HL-60/S4 treated with phorbol 12-myristate 13-acetate at 8.2 ng/mL for 4 days and 3 days (cell line): ENCODE data around the gene CD164.
"Not testable (repeated sequence)": the region's sequence is repeated elsewhere in the genome, so short reads cannot be mapped to it uniquely, and the experiment has no call there.

Source experiments
- in situ Hi-C: fragments of 300-500 bp; cut with MboI; formaldehyde crosslinking; loops from 2 replicates; pipeline ENCODE4 v1.15.0; 2022; ENCODE audit warnings: low sequenced_read_pairs

The CD164 gene

DNA sequence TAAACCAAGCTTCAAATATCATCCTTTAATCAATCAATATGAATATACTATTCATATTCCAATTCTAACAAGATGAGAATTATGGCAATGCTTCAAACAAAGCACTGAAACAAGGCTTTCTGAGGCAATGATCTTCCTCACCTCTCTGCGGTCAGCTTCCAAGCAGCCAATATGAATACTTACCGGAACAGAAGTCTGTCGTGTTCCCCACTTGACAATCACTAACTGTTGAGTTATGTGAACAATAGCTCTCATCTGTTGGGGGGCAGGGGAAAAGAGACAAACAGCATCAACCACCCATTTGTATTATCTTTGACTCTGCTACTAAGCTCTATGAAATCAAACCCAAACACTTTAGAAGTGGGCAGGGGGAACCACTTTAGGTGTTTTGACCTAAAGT is 4.5 kb downstream of the CD164 start:
- in situ Hi-C loops, result no loop called here

DNA sequence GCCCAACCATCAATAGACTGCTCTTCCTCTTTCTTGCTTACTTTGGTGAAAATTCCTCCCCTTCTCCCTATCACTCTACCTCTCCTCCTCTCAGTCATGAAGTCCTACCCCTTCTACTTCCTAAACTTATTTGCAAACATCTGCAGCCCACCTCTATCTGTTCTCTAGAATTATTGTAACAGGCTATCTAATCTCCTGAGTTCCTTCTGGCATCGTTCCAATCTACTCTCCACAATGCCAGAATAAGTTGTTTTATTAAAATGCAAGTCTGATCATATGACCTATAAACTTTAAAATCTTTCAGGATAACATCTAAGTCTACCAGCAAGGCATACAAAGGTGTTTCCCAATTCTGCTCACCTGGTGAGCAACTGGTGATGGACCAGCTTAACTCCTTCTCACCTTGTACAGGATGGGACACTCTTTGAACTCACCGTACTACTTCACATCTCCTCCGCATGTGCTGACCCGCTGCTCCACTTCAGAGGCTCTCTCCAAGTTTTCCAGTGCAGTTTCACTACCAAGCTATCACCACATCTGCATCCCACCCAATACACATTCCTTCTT is 7.9 kb downstream of the CD164 start:
- in situ Hi-C loops, result no loop called here

- in situ Hi-C loops, result no loop called here
Observed at GRCh38 chr6:109373762-109374161, 8.5 kb downstream of the CD164 start.

- in situ Hi-C loops, result no loop called here
Observed at GRCh38 chr6:109373331-109373730, 8.9 kb downstream of the CD164 start.

- in situ Hi-C loops, result no loop called here
Observed at GRCh38 chr6:109372130-109372529, 10.1 kb downstream of the CD164 start.

DNA sequence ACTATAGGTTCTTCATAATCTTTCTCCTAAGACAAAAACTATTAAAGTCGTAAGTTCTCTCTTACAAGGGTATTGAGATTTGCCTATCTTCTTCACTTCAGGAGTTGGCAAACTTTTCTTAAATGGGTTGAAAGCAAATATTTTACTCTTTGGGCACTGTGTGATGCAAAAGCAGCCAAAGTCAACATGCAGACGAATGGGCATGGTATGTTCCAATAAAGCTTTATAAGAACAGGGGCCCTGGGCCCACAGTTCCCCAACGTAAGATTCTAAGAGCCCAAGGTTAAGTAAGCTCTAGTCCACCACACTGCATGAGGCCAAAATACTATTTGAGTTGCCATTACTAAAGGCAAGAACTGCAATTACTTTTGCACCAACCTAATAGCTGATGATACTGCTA is 11.5 kb downstream of the CD164 start:
- in situ Hi-C loops, result no loop called here

GRCh38 chr6:109370336-109370735 is 11.9 kb downstream of the CD164 start:
- in situ Hi-C loops, result no loop called here

DNA sequence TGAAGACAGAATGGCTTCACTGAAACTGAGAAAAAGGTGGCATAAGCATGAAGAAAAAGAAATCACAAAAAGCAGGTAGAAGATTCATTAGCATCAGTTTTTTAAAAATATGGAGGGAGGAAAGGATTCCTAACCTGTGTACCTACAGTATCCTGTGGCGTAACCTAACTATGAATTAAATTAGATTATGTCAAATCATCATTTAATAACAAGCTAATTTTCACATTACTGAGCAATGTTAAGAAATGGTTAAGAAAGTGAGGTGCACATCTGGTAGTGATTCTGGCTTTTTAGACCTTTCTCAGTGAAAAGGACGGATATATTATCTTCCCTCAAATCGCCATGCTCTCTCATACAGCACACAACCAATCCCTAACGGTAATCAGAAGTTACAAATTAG is 12.5 kb downstream of the CD164 start:
- in situ Hi-C loops, result no loop called here

- in situ Hi-C loops, result not testable (repeated sequence)
Observed at GRCh38 chr6:109364382-109365078, 17.7 kb downstream of the CD164 start.

- in situ Hi-C loops, result no loop called here
Observed at GRCh38 chr6:109363753-109364152, 18.5 kb downstream of the CD164 start.

DNA sequence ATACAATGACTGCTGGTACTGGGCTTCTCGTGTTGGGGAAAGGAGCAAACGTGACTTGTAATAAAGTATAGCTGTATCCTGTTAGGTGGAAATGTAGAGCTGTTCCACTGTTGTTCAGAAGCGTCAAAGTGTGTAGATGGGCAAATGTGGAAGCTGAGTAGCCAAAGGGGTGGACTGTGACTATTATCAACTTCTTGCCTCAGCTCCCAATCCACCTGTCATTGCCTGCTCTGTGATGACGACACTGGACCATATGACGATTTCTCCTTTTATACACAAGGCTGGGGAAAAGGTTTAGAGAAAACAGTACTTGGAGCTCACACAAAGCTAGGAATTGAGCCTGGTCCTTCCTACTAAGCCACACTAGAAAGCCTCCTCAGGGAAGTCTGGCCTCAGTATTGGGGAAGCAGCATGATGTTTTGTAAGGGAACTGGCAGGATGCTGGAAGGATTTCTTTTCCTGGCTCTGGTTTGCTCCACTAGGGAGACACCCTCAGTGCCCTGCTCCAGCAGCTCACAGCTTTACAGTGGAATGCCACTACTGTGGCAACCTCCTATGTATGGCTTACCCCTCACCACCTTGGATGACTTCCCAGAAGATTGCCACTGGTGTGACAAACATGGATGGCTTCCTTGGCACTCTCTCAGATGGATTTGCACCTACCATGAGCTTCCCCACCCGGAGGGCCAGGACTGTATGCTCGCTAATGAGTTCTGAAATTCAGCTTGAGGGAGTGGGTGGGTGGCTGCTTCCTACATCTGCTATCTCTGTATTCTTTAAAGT is 20.0 kb downstream of the CD164 start:
- in situ Hi-C loops, result no loop called here

GRCh38 chr6:109360791-109361190 is 21.5 kb downstream of the CD164 start:
- in situ Hi-C loops, result no loop called here

- in situ Hi-C loops, result no loop called here
Observed at GRCh38 chr6:109360281-109360680, 22.0 kb downstream of the CD164 start.

- in situ Hi-C loops, result no loop called here
Observed at GRCh38 chr6:109359248-109359647, 23.0 kb downstream of the CD164 start.

DNA sequence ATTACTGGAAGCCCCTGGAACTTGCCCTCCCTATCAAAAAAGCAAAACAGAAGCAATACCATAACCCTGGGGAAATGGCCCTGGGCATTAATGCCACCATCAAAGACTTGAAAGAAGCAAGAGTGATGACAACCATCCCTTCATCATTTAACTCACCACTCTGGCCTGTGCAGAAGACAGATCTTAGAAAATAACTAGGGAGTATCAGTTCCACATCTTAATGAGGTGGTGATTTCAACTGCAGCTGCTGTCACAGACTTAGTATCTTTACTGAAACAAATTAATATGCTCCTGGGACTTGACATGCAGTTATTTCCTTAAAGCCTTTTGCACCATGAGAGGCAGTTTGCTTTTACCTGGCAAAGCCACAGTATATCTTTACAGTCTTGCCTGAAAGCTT is 24.1 kb downstream of the CD164 start:
- in situ Hi-C loops, result no loop called here

DNA sequence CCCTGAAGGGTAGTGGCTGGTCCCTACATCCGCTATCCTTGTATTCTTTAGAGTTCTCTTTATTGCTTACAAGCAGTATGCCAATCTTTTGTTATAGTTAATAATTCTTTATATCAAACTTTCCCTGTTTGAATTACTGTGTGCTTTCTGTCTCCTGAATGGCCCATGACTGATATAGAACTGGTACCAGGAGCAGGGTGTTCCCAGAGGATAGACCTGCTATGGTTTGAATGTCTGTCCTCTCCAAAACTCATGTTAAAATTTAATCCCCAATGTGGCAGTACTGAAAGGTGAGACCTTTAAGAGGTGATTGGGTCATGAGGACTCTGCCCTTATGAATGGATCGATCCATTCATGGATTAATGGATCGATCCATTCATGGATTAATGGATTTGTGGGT is 26.0 kb downstream of the CD164 start:
- in situ Hi-C loops, result no loop called here

DNA sequence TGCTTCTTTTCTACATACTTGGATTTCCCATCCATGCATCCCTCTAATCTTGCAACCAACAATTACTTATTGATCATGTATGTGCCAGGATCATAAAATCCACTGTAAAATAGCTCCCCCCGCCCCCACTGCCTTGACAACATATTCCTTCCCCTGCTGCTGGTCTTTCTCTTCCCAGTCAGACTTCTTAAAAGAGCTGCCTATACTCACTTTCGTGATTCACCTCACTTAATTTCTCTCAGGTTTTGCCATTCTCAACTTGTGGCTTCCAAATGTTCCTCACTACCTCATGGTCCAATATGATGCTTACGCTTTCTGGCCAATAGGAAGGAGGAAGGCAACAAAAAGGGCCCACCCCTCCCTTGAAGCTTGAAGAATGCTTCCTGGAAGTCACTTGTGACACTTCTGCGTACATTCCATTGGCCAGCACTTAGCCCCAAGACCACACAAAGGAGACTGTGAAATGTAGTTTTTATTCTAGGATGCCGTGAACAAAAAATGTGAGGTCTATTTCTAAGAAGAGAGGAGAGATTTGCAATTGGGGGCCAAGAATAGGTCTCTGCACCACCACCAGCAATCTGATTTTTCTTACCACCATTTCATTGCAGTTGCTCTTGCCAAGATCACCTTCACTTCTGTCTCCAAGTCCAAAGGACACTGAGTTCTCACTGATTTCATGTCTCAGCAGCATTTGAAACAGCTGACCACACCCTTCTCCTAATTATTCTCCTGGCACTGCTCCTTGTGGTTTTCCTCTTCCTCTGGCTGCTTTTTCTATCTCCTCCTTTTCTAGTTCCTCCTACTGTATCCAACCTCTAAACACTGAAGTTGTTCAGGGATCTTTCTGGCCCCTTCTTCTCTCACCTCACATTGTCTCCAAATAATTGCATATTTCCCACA is 30.8 kb downstream of the CD164 start:
- in situ Hi-C loops, result no loop called here

- in situ Hi-C loops, result no loop called here
Observed at GRCh38 chr6:109349419-109349987, 32.8 kb downstream of the CD164 start.

GRCh38 chr6:109348226-109348625 is 34.0 kb downstream of the CD164 start:
- in situ Hi-C loops, result no loop called here

DNA sequence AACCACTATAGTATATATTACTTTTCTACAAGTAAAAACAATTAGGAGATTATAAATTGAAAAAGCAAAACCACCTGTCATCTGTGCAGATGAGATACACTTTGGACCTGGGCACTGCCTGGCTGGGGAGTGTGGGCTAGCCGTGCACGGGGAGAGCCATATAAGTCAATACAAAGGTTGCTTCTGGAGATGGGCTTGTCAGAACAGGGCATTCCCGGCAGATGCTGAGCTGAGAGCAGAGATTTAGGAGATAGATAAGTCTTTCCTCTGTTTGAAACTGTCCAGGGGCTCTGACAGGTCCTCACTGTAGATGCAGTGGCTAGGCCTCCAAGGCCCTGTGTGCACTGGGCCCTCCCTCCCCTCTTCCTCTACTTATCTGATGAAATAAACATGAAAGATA is 34.5 kb downstream of the CD164 start:
- in situ Hi-C loops, result no loop called here

DNA sequence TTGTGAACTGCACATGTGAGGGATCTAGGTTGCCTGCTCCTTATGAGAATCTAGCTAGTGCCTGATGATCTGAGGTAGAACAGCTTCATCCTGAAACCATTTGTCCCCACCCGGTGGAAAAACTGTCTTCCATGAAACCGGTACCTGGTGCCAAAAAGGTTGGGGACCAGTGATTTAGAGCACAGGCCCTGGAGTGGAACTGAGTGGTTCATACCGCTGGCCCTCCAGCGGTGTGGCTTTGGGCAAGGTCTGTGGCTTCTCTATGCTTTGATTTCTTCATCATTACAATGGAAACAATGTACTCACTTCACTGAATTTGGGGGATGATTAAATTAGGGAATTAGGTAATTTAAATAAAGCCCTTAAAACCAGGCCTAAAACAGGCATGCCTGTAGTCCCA is 36.3 kb downstream of the CD164 start:
- in situ Hi-C loops, result no loop called here
